ENCODE results near the gene ACACB.

The ACACB gene

GRCh38 chr12:109287181-109287580 is 170.8 kb downstream of the ACACB start:
- DNase-seq (ENCODE audit: low read depth), result no peak
- TF ChIP-seq CTCF (conservative IDR thresholded peaks at IDR 0.05; ENCODE audit: low read length), result no peak

GRCh38 chr12:109287811-109288469 is 171.6 kb downstream of the ACACB start:
- DNase-seq (ENCODE audit: low read depth), result no peak
- TF ChIP-seq CTCF (conservative IDR thresholded peaks at IDR 0.05; ENCODE audit: low read length), result no peak
- H3K4me3 ChIP-seq (ENCODE audit: low read length), result no peak overlapping the region

More at GRCh38 chr12:109287181-109287580, 170.8 kb downstream of the ACACB start:
- H3K4me3 ChIP-seq (ENCODE audit: low read length), result no peak overlapping the region

DNA sequence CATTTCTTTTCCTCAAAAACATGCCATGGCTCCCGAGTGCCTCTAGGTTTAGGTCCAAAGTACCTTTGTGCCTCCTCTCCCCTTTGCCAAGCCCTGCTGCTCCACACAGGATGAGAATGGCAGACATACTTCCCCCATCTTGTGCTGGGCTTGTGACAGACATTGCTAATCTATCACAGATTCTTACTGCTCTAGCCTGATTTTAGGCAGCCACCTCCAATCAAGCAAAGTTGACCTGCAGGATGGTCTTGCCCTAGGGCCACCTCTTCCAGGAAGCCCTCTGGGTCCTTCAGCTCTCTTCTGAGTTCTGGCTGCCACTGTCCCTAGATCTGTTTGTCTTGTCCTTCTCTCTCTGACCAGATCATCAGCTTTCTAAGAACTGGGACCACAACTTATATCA is 172.2 kb downstream of the ACACB start:
- TF ChIP-seq CTCF (conservative IDR thresholded peaks at IDR 0.05; ENCODE audit: low read length), result no peak
- H3K4me3 ChIP-seq (ENCODE audit: low read length), result no peak overlapping the region
- DNase-seq (ENCODE audit: low read depth), result no peak

- DNase-seq (ENCODE audit: low read depth), result no peak
- no peak for TF ChIP-seq CTCF (conservative IDR thresholded peaks at IDR 0.05; ENCODE audit: low read length)
- H3K4me3 ChIP-seq (ENCODE audit: low read length), result no peak overlapping the region
Measured at GRCh38 chr12:109289004-109289403, 172.6 kb downstream of the ACACB start.

GRCh38 chr12:109289551-109289950 is 173.2 kb downstream of the ACACB start:
- no peak for DNase-seq (ENCODE audit: low read depth)
- H3K4me3 ChIP-seq (ENCODE audit: low read length), result no peak overlapping the region
- no peak for TF ChIP-seq CTCF (conservative IDR thresholded peaks at IDR 0.05; ENCODE audit: low read length)

DNA sequence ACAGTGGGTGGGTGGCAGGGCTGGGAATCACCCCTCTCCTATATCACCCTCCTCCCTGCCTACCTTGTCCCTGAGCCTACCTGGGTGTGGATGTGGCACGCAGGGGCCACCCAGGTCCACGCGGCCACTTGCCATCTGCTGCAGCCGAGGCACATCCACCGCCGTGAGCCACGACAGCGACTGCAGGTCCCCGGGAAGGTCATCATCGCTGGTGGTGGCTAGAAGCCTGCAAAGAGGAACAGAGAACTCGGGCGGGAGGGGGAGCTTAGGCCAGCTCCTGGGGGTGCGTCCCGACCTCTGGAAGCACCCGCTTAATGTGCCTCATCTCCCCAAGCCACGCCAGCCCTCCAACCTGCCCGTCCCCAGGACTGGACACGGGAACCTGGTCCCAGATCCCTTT is 173.7 kb downstream of the ACACB start:
- DNase-seq (ENCODE audit: low read depth), result no peak
- no peak for TF ChIP-seq CTCF (conservative IDR thresholded peaks at IDR 0.05; ENCODE audit: low read length)
- H3K4me3 ChIP-seq (ENCODE audit: low read length), result no peak overlapping the region

GRCh38 chr12:109291117-109291516 is 174.7 kb downstream of the ACACB start:
- no peak overlapping the region for H3K4me3 ChIP-seq (ENCODE audit: low read length)
- no peak for DNase-seq (ENCODE audit: low read depth)
- TF ChIP-seq CTCF (conservative IDR thresholded peaks at IDR 0.05; ENCODE audit: low read length), result no peak
